HG03159 (cell line): ENCODE measurements around the gene PLBD1.

Experiments used
- ATAC-seq: cut with Tn5 transposase; IDR thresholded peaks from one replicate; pipeline ENCODE4 v1.9.1; 2021; ENCODE audit warnings: mild to moderate bottlenecking, moderate library complexity; ENCODE audit not compliant: unreplicated experiment

The PLBD1 gene

DNA sequence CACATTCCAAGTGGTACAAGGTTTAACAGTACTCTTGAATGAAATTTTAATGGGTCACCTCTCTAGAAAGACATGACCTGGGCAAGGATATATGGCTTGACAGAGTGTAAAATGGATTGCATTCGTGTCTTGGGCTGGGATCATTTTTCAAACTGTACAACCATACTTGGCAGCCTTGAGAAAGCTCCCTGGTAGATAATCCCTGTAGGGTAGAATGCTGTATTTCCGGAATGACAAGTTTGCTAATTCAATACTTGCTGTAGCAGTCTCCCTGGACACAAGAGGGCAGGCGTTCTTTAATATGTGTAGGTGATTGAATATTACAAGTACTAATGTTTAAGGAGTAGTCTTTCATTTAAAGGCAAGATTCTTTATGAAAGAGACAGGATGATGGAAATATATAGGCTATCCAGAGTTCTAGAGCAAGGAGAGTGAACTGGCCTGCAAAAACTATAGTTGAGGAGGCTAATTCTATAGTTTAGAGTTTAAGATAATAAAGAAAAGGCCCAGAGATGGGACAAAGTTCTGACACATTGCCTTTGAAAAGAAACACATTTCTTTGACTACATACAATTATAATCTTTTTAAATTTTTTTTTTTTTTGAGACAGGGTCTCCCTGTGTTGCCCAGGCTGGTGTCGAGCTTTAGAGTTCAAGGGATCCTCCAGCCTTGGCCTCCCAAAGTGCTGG lies 53.4 kb downstream of the PLBD1 start:
- no peak for ATAC-seq

DNA sequence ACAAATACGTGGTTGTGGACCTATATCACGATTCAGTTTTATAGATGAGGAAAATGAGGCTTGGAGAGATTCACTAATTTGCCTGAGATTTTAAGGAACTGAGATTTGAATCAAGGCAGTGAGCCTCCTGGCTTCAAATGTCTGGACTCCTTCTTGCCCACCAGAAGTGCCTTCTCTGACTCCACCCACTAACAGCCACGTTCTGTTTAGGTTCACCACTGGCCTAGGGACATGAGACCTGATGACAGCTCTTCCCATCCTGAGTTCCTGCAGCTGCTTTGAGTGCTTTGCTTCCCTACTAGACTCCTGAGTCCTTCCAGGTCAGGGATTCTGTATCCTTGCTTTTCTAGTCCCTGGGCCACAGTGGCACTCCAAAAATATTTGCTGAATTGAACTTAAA lies 57.1 kb downstream of the PLBD1 start:
- ATAC-seq: no peak

DNA sequence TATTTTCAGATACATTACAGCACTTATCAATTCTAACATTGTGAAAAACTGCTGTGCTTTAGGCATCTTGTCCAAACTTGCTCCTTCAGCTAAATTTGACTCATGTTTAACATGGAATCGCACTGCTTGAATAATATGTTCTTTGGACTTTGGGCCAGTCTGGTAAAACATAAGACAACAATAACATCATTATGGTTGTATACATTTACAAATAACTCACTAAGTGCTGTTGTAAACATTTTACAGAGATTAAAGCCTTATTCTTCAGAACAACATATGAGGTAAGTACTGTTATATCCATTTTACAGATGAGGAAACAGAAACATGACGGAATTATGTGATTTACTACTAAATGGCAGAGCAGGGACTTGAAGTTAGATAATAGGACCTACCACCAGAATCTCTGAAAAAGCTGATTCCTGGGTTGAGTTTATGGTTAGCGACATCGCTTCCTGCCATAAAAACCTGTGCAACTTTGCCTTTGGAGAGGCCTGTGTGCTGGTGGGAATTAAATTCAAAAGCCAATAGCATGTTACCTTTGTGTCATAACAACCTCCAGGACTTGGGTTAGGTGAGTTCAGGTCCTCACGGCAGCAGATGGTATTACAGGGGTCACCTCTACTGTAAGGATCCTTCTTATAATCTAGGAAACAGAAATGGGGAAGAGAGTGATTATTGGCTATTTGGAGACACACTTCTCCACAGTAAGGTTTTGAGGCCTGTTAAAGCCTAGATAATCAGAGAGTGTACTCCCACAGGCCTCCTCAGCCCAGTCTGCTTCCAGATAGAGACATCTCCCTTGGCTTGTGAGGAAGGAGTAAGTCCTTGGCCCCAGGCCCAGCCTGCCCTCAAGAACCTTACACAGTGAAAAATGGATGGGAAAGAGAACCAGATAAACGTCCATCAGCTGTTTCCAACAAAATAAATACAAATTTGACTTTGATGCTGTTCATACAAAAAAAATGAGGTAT lies 61.8 kb downstream of the PLBD1 start:
- no peak for ATAC-seq

DNA sequence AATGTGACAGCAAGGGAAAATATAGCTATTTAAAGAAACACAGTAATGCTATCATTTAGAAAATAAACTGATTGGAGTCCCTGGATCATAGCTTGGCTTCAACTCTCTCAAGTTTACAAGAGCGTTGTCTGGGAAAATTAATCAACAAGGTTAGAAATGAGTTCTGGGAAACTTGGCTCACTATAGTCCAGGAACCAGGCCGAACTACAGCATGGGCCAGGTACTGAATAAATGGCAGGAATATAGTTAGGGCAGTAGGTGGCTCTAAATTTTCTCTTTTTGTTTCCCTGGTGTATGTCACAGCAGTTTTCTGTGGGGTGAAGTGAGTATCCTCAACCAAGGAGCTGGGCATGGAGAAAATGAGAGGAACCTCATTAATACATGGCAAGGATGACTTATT lies 72.4 kb downstream of the PLBD1 start:
- no peak for ATAC-seq

DNA sequence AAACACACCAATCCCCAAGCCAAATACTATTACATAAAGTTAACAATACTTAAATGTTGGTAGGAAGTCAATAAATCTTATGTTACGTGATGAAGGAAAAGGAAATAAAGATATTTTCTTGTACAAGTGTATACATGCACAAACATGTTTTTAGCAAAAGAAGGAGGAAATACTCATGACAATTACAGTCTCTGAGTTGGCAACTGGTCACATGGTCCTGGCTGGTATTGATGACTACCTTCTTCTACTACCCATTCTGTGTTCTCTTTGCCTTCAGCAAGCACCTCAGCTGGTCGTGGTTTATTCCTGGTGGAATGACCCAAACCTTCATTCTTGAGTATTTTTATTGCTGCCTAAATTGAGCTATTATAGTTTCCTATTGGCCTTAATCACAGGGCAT lies 84.8 kb downstream of the PLBD1 start:
- ATAC-seq: no peak

DNA sequence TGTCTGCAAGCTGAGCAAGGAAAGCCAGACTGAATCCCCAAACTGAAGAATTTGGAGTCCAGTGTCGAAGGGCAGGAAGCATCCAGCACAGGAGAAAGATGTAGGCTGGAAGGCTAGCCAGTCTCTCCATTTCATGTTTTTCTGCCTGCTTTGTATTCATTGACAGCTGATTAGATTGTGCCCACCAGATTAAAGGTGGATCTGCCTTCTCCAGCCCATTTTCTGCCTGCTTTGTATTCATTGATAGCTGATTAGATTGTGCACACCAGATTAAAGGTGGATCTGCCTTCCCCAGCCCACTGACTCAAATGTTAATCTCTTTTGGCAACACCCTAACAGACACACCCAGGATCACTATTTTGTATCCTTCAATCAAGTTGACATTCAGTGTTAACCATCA lies 85.3 kb downstream of the PLBD1 start:
- no peak for ATAC-seq

DNA sequence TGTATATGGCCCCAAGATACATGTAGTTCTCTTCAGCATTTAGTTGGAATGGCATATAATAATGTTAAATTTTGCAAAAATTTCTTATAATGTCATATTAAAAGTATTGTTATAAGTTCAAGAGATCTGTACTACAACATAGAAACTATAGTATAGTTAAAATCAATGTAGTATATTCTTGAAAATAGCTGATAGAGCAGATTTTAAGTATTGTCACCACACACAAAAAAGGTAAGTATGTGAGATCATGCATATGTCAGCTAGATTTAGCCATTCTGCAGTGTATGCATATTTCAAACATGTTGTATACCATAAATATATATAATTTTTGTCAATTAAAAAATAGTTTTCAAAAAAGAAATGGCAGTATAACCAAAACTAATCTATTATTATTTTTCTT lies 86.5 kb downstream of the PLBD1 start:
- ATAC-seq: no peak

DNA sequence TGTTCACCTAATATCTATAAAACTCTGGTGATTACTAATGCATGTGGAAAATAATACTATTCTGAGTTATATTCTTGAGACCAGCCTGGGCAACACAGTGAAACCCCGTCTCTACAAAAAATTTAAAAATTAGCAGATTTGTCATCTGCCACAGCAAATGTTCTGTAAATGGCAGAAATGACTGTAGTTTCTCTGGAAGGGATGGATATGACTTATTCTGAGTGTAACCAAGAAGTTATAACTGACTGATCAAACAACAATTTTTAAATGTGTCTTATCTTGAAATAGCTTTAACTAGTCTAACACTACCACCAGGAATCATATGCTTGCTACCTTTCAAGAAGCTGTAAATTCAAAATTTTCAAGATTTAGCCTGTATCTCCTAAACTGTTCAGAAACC lies 88.7 kb downstream of the PLBD1 start:
- ATAC-seq: no peak

DNA sequence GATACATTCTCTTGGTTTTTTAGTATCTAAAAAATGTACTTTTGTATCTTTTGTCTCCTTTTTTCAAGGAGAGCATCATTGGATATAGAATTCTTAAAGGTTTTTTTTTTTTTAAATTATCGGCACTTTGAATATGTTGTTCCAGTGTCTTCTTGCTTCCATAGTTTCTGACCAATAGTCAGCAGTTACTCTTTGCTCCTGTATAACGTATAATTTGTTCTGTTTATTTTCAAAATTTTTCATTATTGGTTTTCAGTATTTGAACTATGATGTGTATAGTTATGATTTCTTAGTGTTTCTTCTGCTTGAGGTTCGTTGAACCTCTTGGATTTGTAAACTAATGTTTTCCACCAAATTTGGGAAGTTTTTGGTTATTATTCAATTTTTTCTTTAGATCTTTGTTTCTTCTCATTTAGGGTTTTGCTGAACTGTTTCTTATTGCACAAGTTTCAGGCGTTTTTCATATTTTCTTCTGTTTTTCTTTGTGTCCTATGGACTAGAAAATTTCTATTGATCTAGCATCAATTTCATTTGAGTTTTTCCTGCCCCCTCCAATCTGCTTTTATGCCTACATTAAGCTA lies 93.9 kb downstream of the PLBD1 start:
- ATAC-seq: no peak

DNA sequence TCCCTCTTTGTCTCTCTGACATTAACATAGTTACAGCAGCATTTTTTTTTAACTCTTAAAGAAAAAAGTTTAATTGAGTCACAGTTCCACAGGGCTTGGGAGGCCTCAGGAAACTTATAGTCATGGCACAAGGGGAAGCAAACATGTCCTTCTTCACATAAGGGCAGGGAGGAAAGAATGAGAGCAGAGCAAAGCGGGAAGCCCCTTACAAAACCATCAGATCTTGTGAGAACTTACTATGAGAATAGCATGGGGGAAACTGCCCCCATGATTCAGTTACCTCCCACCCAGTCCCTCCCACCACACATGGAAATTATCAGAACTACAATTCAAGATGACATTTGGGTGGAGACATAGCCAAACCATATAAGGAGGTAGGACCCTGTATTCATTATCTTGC lies 96.2 kb downstream of the PLBD1 start:
- ATAC-seq: no peak

DNA sequence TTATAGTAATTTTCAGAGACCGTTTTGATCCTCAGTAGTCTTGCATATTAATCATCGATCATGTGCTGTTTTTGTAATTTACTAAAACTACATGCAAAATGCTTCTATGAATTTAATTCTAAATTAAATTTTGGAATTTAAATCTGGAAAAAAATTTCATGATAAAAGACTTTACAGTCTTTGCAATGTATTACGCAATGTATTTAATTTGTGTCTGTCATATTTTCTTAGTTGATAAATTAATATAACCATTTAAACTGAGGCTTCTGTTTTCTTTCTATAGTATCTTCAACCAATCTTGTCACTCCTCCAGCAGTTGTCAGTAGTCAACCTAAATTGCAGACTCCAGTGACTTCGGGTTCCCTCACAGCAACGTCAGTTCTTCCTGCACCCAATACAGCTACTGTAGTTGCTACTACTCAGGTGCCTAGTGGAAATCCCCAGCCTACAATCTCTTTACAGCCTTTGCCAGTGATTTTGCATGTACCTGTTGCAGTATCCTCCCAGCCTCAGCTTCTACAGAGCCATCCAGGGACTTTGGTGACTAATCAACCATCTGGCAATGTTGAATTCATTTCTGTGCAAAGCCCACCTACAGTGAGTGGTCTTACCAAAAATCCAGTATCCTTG lies 107.4 kb downstream of the PLBD1 start:
- no peak for ATAC-seq

DNA sequence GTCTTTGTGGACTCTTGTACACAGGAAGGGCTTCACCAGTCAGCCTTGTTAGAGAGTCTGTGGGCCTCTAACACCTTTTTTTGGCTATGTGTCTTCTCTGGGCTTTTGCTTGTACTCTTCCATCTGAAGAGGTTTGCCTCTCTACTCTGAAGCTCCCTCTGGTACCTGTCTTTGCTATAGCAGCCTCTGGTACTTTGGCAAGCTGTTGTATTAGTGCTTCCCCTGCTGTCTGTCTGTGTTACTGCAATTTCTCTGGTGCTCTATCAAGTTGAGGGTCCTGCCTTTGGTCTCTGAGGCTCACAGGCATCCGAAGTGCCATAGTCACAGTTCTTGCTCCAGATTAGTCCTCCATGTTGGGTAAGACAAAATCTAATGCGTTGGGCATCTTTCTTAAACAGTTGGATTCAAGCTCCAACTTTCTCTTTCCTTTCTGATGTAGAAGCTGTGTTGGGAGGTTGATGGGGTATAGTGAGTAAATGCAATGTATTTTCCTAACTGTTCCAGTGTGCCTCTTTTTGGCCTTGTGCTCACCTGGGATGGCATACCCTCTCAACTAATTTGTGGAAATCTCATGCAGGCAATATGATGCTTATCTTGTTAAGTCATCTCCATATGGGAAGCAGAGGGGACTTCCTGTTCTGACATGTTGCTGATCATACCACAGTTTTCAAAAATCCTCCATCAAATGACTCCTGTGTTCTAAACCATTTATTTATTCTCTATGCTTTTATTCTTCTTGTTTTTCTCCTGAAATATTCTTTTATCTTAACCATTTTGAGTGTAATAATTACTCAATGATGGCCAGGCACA lies 113.4 kb downstream of the PLBD1 start:
- ATAC-seq: peak; percentile 58
